K562 (cell line): ENCODE results near the gene NUTM1. TPM values are rescaled to one million over a fixed set of nuclear protein-coding genes. Genes with fewer than 3 reads are reported as not detected.

ENCODE experiments used
- CREB1 ChIP-seq, 2 experiments: sonication (generic) in 1 of 2; formaldehyde crosslinking in 1 of 2; IDR thresholded peaks; 2 replicates each; pipeline versions ENCODE4 v1.6.1 to v1.8.0; 2012 to 2022; ENCODE audit warnings: inconsistent platforms in 1 of 2, mild to moderate bottlenecking in 1 of 2, missing genetic modification reagents in 1 of 2, moderate library complexity in 1 of 2
- CREM ChIP-seq: IDR thresholded peaks from 2 replicates; pipeline ENCODE4 v1.6.1; 2014; ENCODE audit warnings: antibody characterized with exemption, low read depth
- CTBP1 ChIP-seq: fragments of 450-650 bp; IDR thresholded peaks from 2 replicates; pipeline ENCODE4 v1.6.1; 2016; ENCODE audit warnings: borderline replicate concordance
- CXXC5 ChIP-seq: fragments of 250-450 bp; sonication (Bioruptor Pico); IDR thresholded peaks from 2 replicates; pipeline ENCODE4 v1.8.0; 2022; ENCODE audit warnings: inconsistent platforms, mild to moderate bottlenecking, moderate library complexity
- EP400 ChIP-seq: fragments of 450-650 bp; IDR thresholded peaks from 2 replicates; pipeline ENCODE4 v1.6.1; 2017; ENCODE audit warnings: antibody characterized with exemption, mild to moderate bottlenecking, moderate library complexity
- GABPB1 ChIP-seq: sonication (generic); formaldehyde crosslinking; IDR thresholded peaks from 2 replicates; pipeline ENCODE4 v1.8.0; 2022; ENCODE audit warnings: mild to moderate bottlenecking, missing genetic modification reagents
- MED1 ChIP-seq: sonication (generic); formaldehyde crosslinking; IDR thresholded peaks from 2 replicates; pipeline ENCODE4 v1.8.1; 2023; ENCODE audit warnings: missing genetic modification reagents, borderline replicate concordance
- MEF2D ChIP-seq: conservative IDR thresholded peaks from 2 replicates; pipeline ENCODE4 v1.6.1; 2016; ENCODE audit warnings: low read depth, missing genetic modification characterization, missing compliant biosample characterization
- MITF ChIP-seq: IDR thresholded peaks from 2 replicates; pipeline ENCODE4 v1.6.1; 2014; ENCODE audit warnings: antibody characterized with exemption
- MNT ChIP-seq, 2 experiments: fragments of 450-650 bp; conservative IDR thresholded peaks; 2 replicates each; pipeline ENCODE4 v1.6.1; 2017; ENCODE audit warnings: mild to moderate bottlenecking in 2 of 2, moderate library complexity in 2 of 2
- POLR3G ChIP-seq: IDR thresholded peaks from 2 replicates; pipeline ENCODE4 v1.6.1; 2011; ENCODE audit not compliant: insufficient read length, insufficient replicate concordance; ENCODE audit errors: extremely low read depth
- RAD51 ChIP-seq: fragments of 450-650 bp; IDR thresholded peaks from 2 replicates; pipeline ENCODE4 v1.7.1; 2016; ENCODE audit warnings: low read depth, mild to moderate bottlenecking, borderline replicate concordance
- SMAD1 ChIP-seq: fragments of 150-350 bp; IDR thresholded peaks from 2 replicates; pipeline ENCODE4 v1.6.1; 2014; ENCODE audit warnings: low read length, low read depth; ENCODE audit not compliant: partially characterized antibody
- SOX6 ChIP-seq: fragments of 450-650 bp; IDR thresholded peaks from 2 replicates; pipeline ENCODE4 v1.6.1; 2014; ENCODE audit warnings: mild to moderate bottlenecking
- TCFL5 ChIP-seq: fragments of 250-450 bp; sonication (Bioruptor Pico); conservative IDR thresholded peaks from 2 replicates; pipeline ENCODE4 v1.6.1; 2021; ENCODE audit warnings: mild to moderate bottlenecking, moderate library complexity, matching md5 sums
- USF1 ChIP-seq: sonication (generic); formaldehyde crosslinking; IDR thresholded peaks from 2 replicates; pipeline ENCODE4 v1.9.0; 2022; ENCODE audit warnings: mild to moderate bottlenecking, missing genetic modification reagents
- USF2 ChIP-seq: sonication (generic); formaldehyde crosslinking; IDR thresholded peaks from 2 replicates; pipeline ENCODE4 v1.5.0; 2020; ENCODE audit warnings: missing genetic modification reagents
- ZBTB33 ChIP-seq: sonication (generic); formaldehyde crosslinking; IDR thresholded peaks from 2 replicates; pipeline ENCODE4 v1.8.1; 2023; ENCODE audit warnings: mild to moderate bottlenecking, missing genetic modification reagents
- ZFP30 ChIP-seq: fragments of 250-450 bp; sonication (Bioruptor Pico); IDR thresholded peaks from 2 replicates; pipeline ENCODE4 v1.8.0; 2022; ENCODE audit warnings: moderate library complexity, mild to moderate bottlenecking, inconsistent platforms, borderline replicate concordance
- ZSCAN32 ChIP-seq: fragments of 450-650 bp; formaldehyde crosslinking; IDR thresholded peaks from 2 replicates; pipeline ENCODE4 v1.4.0; 2020; ENCODE audit warnings: mild to moderate bottlenecking, moderate library complexity
- polyA plus RNA-seq, 8 experiments: library from polyadenylated mRNA; depleted of rRNA in 4 of 8; stranded (reverse) in 5 of 8; unstranded in 3 of 8; fragments of >200 nt; fragmentation: Nextera tagmentation in 2 of 8; fragmentation: Illumina TruSeq in 1 of 8; extraction: Ambion mirVana in 2 of 8; extraction: Trizol in 1 of 8; gene quantifications; 2 replicates each; pipeline versions ENCODE4 v1.2.1 to v1.2.3, GENCODE V29; 2011 to 2014; ENCODE audit warnings: inconsistent platforms in 1 of 8, missing spikeins in 1 of 8
- total RNA-seq, 7 experiments: library from RNA; depleted of rRNA in 6 of 7; stranded (reverse); fragments of >200 nt in 6 of 7; fragmentation: Illumina TruSeq in 2 of 7; extraction: Trizol in 2 of 7; gene quantifications; 2 replicates each; pipeline versions ENCODE4 v1.2.1 to v1.2.3, GENCODE V29; 2011 to 2021; ENCODE audit warnings: low replicate concordance in 1 of 7

Gene NUTM1
- total and polyA plus RNA-seq, 9 of the 15 experiments (the other 6 are each of a cell fraction or from before 2014, with no cell fraction given) = 0.01 to 0.05 (median 0.04) TPM; not detected in 4

- TF ChIP-seq MNT (conservative IDR thresholded peaks at IDR 0.05) = peak; percentile 96 to 97
- TF ChIP-seq MITF = peak; percentile 73
- no peak for TF ChIP-seq POLR3G
- peak; percentile 79; the same call in 1 of the 2 replicates for TF ChIP-seq CTBP1
- TF ChIP-seq CREB1 (IDR thresholded peaks at IDR 0.05) = peak; percentile 84
- TF ChIP-seq CREB1 (CRISPR knock-in tag; IDR thresholded peaks at IDR 0.05) = peak; percentile 83
- no peak for TF ChIP-seq MED1
- no peak for TF ChIP-seq ZFP30 (CRISPR knock-in tag)
- no peak for TF ChIP-seq TCFL5 (CRISPR knock-in tag)
- peak; percentile 98 for TF ChIP-seq USF1 (CRISPR knock-in tag)
- peak; percentile 97 for TF ChIP-seq USF2 (CRISPR knock-in tag)
- 0 out of 2 replicates have a peak, but pooled peaks have one; percentile 12 for TF ChIP-seq MEF2D (tag)
- TF ChIP-seq SOX6 = 0 out of 2 replicates have a peak, but pooled peaks have one; percentile 38
- TF ChIP-seq EP400 = peak; percentile 98
- peak; percentile 75 for TF ChIP-seq CXXC5
- peak; percentile 98 for TF ChIP-seq GABPB1
- TF ChIP-seq ZSCAN32 (CRISPR knock-in tag) = no peak
- TF ChIP-seq ZBTB33 (CRISPR knock-in tag) = peak; percentile 96
- peak; percentile 96 for TF ChIP-seq RAD51
- TF ChIP-seq CREM = peak; percentile 89
- peak; percentile 37 for TF ChIP-seq SMAD1
Observed at GRCh38 chr15:34342737-34343575, at the start of gene NUTM1, which contains the start of gene NOP10 (continued).
